Measurements from ENCODE around the gene NPAT.

DNA sequence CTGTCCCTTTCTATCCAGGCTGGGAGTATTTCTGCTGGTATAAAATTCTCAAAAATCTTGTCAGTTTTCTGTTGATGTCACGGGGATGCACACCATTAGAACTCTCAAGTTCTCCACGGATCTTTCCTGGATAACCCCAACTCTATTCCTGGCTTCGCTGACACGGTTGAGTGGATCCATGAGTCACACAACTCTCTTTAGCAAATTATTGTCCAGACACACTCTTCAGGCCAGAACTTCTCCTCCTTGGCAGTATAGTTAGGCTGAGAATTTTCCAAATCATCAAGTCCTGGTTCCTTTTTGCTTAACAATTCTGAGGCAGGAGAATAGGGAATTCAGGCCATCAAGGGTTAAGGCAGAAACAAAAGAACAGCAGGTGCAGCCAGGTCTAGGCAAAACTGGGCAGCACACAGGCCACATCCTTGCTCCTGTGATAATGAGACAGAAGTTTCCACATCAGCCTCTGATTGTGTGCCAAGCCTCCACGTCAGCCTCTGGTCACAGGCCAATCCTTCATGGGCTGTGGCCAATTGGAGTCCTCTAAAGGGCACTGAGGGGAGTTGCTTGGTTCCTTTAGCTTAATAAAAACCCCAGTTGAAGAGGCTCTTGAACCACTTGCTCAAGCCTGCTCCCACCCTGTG is 106.8 kb downstream of the NPAT start:
- TF ChIP-seq, protein P1, sequence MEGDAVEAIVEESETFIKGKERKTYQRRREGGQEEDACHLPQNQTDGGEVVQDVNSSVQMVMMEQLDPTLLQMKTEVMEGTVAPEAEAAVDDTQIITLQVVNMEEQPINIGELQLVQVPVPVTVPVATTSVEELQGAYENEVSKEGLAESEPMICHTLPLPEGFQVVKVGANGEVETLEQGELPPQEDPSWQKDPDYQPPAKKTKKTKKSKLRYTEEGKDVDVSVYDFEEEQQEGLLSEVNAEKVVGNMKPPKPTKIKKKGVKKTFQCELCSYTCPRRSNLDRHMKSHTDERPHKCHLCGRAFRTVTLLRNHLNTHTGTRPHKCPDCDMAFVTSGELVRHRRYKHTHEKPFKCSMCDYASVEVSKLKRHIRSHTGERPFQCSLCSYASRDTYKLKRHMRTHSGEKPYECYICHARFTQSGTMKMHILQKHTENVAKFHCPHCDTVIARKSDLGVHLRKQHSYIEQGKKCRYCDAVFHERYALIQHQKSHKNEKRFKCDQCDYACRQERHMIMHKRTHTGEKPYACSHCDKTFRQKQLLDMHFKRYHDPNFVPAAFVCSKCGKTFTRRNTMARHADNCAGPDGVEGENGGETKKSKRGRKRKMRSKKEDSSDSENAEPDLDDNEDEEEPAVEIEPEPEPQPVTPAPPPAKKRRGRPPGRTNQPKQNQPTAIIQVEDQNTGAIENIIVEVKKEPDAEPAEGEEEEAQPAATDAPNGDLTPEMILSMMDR (IDR thresholded peaks at IDR 0.05) = no peak
- TF ChIP-seq POLR2A (IDR thresholded peaks at IDR 0.05) = no peak

All from gastroesophageal sphincter (tissue), 3 donors.